ENCODE measurements around the gene ANKRD13A.
"Not testable (repeated sequence)": the region's sequence is repeated elsewhere in the genome, so short reads cannot be mapped to it uniquely, and the experiment has no call there.

Gene ANKRD13A

GRCh38 chr12:109986236-109986635 lies 13.0 kb upstream of the ANKRD13A start:
- DNase-seq: not testable (repeated sequence)

GRCh38 chr12:109987615-109988014 lies 11.6 kb upstream of the ANKRD13A start:
- DNase-seq: no peak

GRCh38 chr12:109988274-109988673 lies 11.0 kb upstream of the ANKRD13A start:
- DNase-seq: no peak

GRCh38 chr12:109988903-109989302 lies 10.3 kb upstream of the ANKRD13A start:
- no peak for DNase-seq

GRCh38 chr12:109989380-109989779 lies 9.8 kb upstream of the ANKRD13A start:
- no peak for DNase-seq

GRCh38 chr12:109991586-109991985 lies 7.6 kb upstream of the ANKRD13A start:
- no peak for DNase-seq

- DNase-seq: no peak
Measured at GRCh38 chr12:109993091-109993490, 6.1 kb upstream of the ANKRD13A start.

GRCh38 chr12:109994401-109995175 lies 4.6 kb upstream of the ANKRD13A start:
- DNase-seq: no peak

GRCh38 chr12:109995361-109995685 lies 3.9 kb upstream of the ANKRD13A start:
- DNase-seq: no peak

GRCh38 chr12:109995686-109996482 lies 3.3 kb upstream of the ANKRD13A start, which contains the start of gene GIT2:
GIT2 (minus strand) TSS chr12:109996368; CDS start chr12:109996224, 144 bp downstream.
- peak; percentile 92 for DNase-seq

- no peak for DNase-seq
Measured at GRCh38 chr12:109996483-109996853, 2.8 kb upstream of the ANKRD13A start.

GRCh38 chr12:109997393-109997792 lies 1.8 kb upstream of the ANKRD13A start:
- DNase-seq: no peak

- no peak for DNase-seq
Measured at GRCh38 chr12:109998241-109998903, 858 bp upstream of the ANKRD13A start.

GRCh38 chr12:109999649-109999971 lies 380 bp downstream of the ANKRD13A start:
- no peak for DNase-seq

GRCh38 chr12:109999983-110000505 lies 814 bp downstream of the ANKRD13A start:
- peak; percentile 16 for DNase-seq

- no peak for DNase-seq
Measured at GRCh38 chr12:110001596-110001995, 2.4 kb downstream of the ANKRD13A start.

GRCh38 chr12:110002676-110003515 lies 3.7 kb downstream of the ANKRD13A start:
- DNase-seq: no peak

GRCh38 chr12:110004598-110004997 lies 5.4 kb downstream of the ANKRD13A start:
- DNase-seq: no peak

GRCh38 chr12:110005319-110005973 lies 6.2 kb downstream of the ANKRD13A start:
- peak; percentile 22 for DNase-seq

GRCh38 chr12:110006115-110006514 lies 6.9 kb downstream of the ANKRD13A start:
- no peak for DNase-seq

GRCh38 chr12:110007881-110008280 lies 8.7 kb downstream of the ANKRD13A start:
- no peak for DNase-seq
